Chondrocyte (in vitro differentiated cells): ENCODE results near the gene RND3. TPM values are rescaled to one million over a fixed set of nuclear protein-coding genes. Genes with fewer than 3 reads are reported as not detected.

Experiments used
- DNase-seq: peaks from one replicate; pipeline ENCODE4 v3.0.0; 2021; ENCODE audit warnings: mixed read lengths, low spot score
- H3K27ac Mint-ChIP-seq: one replicate; pipeline ENCODE4 v1.8.0; 2021; ENCODE audit warnings: mild to moderate bottlenecking, moderate library complexity, mixed read lengths; ENCODE audit not compliant: unreplicated experiment
- H3K27me3 Mint-ChIP-seq: 2 replicates; pipeline ENCODE4 v1.8.0; 2021; ENCODE audit warnings: low read depth, mixed read lengths
- H3K36me3 Mint-ChIP-seq: 2 replicates; pipeline ENCODE4 v1.8.0; 2021; ENCODE audit warnings: low read depth, mixed read lengths
- H3K4me1 Mint-ChIP-seq: 2 replicates; pipeline ENCODE4 v1.8.0; 2021; ENCODE audit warnings: low read depth, mild to moderate bottlenecking, mixed read lengths
- H3K4me3 Mint-ChIP-seq: one replicate; pipeline ENCODE4 v1.8.0; 2021; ENCODE audit warnings: mild to moderate bottlenecking, moderate library complexity, mixed read lengths; ENCODE audit not compliant: unreplicated experiment
- H3K9me3 Mint-ChIP-seq: 2 replicates; pipeline ENCODE4 v1.8.0; 2021; ENCODE audit warnings: low read depth, mixed read lengths
- total RNA-seq: library from RNA; stranded (reverse); gene quantifications from 3 replicates; pipeline ENCODE4 v1.2.1, GENCODE V29; 2021
- TF ChIP-seq, protein P1 (sequence below): fragments of 200-600 bp; sonication (generic); IDR thresholded peaks from 2 replicates; pipeline ENCODE4 v1.5.0; 2021; ENCODE audit warnings: antibody characterized with exemption, mild to moderate bottlenecking, moderate library complexity

RND3 gene
- total RNA-seq, 1 donor from 2014 or later: 124 TPM

DNA sequence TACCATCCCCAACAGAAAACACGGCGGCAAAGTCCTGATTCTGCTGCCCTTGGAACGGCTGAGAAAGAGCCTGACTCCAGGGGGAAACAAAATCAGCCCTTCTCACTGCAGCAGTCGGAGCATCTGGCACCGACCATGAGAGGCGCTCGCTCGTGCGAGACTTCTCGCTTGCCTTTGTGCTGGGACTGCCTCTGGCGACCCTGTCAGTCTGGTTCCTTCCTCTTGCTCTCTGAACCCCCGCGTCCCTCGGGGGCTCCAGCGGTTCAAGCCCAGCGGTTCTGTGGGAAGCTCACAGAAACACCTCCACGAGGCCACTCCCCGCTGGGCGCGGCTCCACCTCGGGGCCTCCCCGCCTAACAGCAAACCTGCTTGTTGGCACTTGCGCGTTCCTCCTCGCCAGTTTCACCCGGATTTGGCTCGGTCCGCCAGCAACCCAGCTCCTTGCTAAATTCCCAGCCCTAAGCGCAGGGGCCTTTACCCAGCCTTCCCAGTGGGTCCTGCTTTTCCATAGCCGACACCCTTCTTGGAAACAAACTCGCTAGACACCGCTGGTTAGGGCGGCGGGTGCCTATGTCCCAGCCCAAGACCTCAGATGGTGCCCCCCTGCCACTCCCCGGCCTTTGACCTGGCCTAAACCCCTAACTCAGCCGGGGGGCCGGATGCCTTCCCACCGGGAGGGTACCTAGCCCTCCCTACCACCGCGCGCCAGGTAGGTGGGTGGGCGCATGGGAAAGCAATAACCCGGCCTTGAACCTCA is 2.2 kb downstream of the RND3 start:
- Mint-ChIP-seq H3K4me3 (peak overlapping the region; percentile 99), H3K4me1 (peaks cover 48% of the 10 kb centered on the region), H3K27ac (peak overlapping the region; percentile 98), H3K9me3 (no peaks in the 10 kb centered on the region), H3K27me3 (no peaks in the 10 kb centered on the region), H3K36me3 (peaks cover 13% of the 10 kb centered on the region)
- DNase-seq: peak; percentile 96
- TF ChIP-seq, protein P1, sequence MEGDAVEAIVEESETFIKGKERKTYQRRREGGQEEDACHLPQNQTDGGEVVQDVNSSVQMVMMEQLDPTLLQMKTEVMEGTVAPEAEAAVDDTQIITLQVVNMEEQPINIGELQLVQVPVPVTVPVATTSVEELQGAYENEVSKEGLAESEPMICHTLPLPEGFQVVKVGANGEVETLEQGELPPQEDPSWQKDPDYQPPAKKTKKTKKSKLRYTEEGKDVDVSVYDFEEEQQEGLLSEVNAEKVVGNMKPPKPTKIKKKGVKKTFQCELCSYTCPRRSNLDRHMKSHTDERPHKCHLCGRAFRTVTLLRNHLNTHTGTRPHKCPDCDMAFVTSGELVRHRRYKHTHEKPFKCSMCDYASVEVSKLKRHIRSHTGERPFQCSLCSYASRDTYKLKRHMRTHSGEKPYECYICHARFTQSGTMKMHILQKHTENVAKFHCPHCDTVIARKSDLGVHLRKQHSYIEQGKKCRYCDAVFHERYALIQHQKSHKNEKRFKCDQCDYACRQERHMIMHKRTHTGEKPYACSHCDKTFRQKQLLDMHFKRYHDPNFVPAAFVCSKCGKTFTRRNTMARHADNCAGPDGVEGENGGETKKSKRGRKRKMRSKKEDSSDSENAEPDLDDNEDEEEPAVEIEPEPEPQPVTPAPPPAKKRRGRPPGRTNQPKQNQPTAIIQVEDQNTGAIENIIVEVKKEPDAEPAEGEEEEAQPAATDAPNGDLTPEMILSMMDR: peak; percentile 70

GRCh38 chr2:150484461-150485021 is 2.9 kb downstream of the RND3 start:
- Mint-ChIP-seq H3K4me1 (peaks cover 55% of the 10 kb centered on the region), H3K27me3 (no peaks in the 10 kb centered on the region), H3K9me3 (no peaks in the 10 kb centered on the region), H3K27ac (peak overlapping the region; percentile 98), H3K36me3 (peaks cover 13% of the 10 kb centered on the region), H3K4me3 (peak overlapping the region; percentile 99)
- TF ChIP-seq, protein P1: no peak
- no peak for DNase-seq

DNA sequence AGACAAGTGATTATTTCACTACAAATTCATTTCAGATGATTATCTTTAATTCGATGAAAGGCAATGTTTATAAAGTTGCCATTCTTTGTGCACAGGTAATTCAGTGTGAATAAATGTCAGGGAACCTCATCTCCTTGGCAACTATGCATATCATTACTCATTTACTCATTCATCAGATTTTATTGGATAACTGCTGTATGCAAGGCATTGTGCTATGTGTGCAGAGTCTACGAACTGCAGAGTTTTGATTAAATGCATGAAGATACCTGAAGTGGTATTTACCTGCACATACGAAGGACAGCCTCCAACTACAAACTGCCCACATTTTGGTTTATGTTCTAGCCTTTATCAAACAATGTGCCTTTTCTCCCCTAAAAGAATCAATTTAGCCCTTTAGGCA is 3.5 kb downstream of the RND3 start:
- peaks cover 13% of the 10 kb centered on the region for H3K36me3 Mint-ChIP-seq
- H3K27ac Mint-ChIP-seq: peak overlapping the region; percentile 98
- H3K4me3 Mint-ChIP-seq: peak overlapping the region; percentile 99
- H3K9me3 Mint-ChIP-seq: no peaks in the 10 kb centered on the region
- TF ChIP-seq, protein P1: no peak
- no peaks in the 10 kb centered on the region for H3K27me3 Mint-ChIP-seq
- H3K4me1 Mint-ChIP-seq: peaks cover 61% of the 10 kb centered on the region
- no peak for DNase-seq

- Mint-ChIP-seq H3K36me3 (peaks cover 13% of the 10 kb centered on the region), H3K27ac (peak overlapping the region; percentile 98), H3K9me3 (no peaks in the 10 kb centered on the region), H3K27me3 (no peaks in the 10 kb centered on the region), H3K4me1 (peaks cover 66% of the 10 kb centered on the region), H3K4me3 (peak overlapping the region; percentile 99)
- no peak for DNase-seq
- TF ChIP-seq, protein P1: no peak
Observed at GRCh38 chr2:150483532-150483931, 3.9 kb downstream of the RND3 start.

GRCh38 chr2:150482667-150483400 is 4.6 kb downstream of the RND3 start:
- peaks cover 73% of the 10 kb centered on the region for H3K4me1 Mint-ChIP-seq
- H3K27me3 Mint-ChIP-seq: no peaks in the 10 kb centered on the region
- peak overlapping the region; percentile 99 for H3K4me3 Mint-ChIP-seq
- TF ChIP-seq, protein P1: no peak
- no peaks in the 10 kb centered on the region for H3K9me3 Mint-ChIP-seq
- H3K36me3 Mint-ChIP-seq: peaks cover 15% of the 10 kb centered on the region
- DNase-seq: no peak
- H3K27ac Mint-ChIP-seq: peak overlapping the region; percentile 98
